Nephron (organoid): ENCODE results near the gene CFAP251.
A peak's percentile ranks its signal among the peaks of the same experiment; 100 is the strongest.

ENCODE experiments used
- H3K27ac Mint-ChIP-seq, 3 experiments: 2 replicates each; pipeline ENCODE4 v1.8.0; 2020; ENCODE audit warnings: mixed read lengths in 3 of 3, mild to moderate bottlenecking in 2 of 3, moderate library complexity in 1 of 3
- H3K27me3 Mint-ChIP-seq: 2 replicates; pipeline ENCODE4 v1.8.0; 2021; ENCODE audit warnings: low read depth, mild to moderate bottlenecking, moderate library complexity, mixed read lengths
- H3K36me3 Mint-ChIP-seq: 2 replicates; pipeline ENCODE4 v1.8.0; 2020; ENCODE audit warnings: low read depth, mixed read lengths
- H3K4me1 Mint-ChIP-seq: 2 replicates; pipeline ENCODE4 v1.8.0; 2020; ENCODE audit warnings: mixed read lengths
- H3K4me3 Mint-ChIP-seq, 3 experiments: 2 replicates each; pipeline ENCODE4 v1.8.0; 2020; ENCODE audit warnings: mild to moderate bottlenecking in 3 of 3, mixed read lengths in 3 of 3, moderate library complexity in 2 of 3
- H3K9me3 Mint-ChIP-seq: 2 replicates; pipeline ENCODE4 v1.8.0; 2020; ENCODE audit warnings: mixed read lengths
- CTCF ChIP-seq, 3 experiments: fragments of 200-600 bp; sonication (generic); IDR thresholded peaks; one replicate each; pipeline ENCODE4 v1.5.0; 2021; ENCODE audit warnings: antibody characterized with exemption in 3 of 3; ENCODE audit not compliant: unreplicated experiment in 3 of 3

Gene CFAP251

GRCh38 chr12:121915841-121916321, 2.5 kb upstream of the CFAP251 start:
- H3K9me3 Mint-ChIP-seq: no peaks in the 10 kb centered on the region
- peaks cover 10% of the 10 kb centered on the region for H3K4me1 Mint-ChIP-seq

GRCh38 chr12:121916719-121917118, 1.7 kb upstream of the CFAP251 start:
- Mint-ChIP-seq H3K4me1 (peaks cover 15% of the 10 kb centered on the region), H3K36me3 (peaks cover 34% of the 10 kb centered on the region), H3K27me3 (no peaks in the 10 kb centered on the region), H3K4me3 (no peak overlapping the region), H3K9me3 (no peaks in the 10 kb centered on the region), H3K27ac (no peak overlapping the region)
- peak; percentile 22 to 36 (median 24) for TF ChIP-seq CTCF (IDR thresholded peaks at IDR 0.05; ENCODE audit: unreplicated experiment in 3 of 3)

More at GRCh38 chr12:121915841-121916321, 2.5 kb upstream of the CFAP251 start:
- Mint-ChIP-seq H3K27ac (no peak overlapping the region), H3K36me3 (peaks cover 35% of the 10 kb centered on the region), H3K4me3 (no peak overlapping the region), H3K27me3 (no peaks in the 10 kb centered on the region)
- TF ChIP-seq CTCF (IDR thresholded peaks at IDR 0.05; ENCODE audit: unreplicated experiment in 3 of 3): no peak

GRCh38 chr12:121918679-121919038, 267 bp downstream of the CFAP251 start:
- TF ChIP-seq CTCF (IDR thresholded peaks at IDR 0.05; ENCODE audit: unreplicated experiment in 3 of 3): no peak
- no peak overlapping the region for H3K27ac Mint-ChIP-seq
- H3K4me1 Mint-ChIP-seq: peaks cover 19% of the 10 kb centered on the region
- H3K36me3 Mint-ChIP-seq: peaks cover 24% of the 10 kb centered on the region
- H3K9me3 Mint-ChIP-seq: no peaks in the 10 kb centered on the region
- peak overlapping the region in 1 of 3 experiments; percentile 17 for H3K4me3 Mint-ChIP-seq
- no peaks in the 10 kb centered on the region for H3K27me3 Mint-ChIP-seq

GRCh38 chr12:121921066-121921465, 2.7 kb downstream of the CFAP251 start:
- Mint-ChIP-seq H3K9me3 (no peaks in the 10 kb centered on the region), H3K4me3 (peak overlapping the region in 1 of 3 experiments; percentile 1), H3K36me3 (peaks cover 19% of the 10 kb centered on the region), H3K27me3 (no peaks in the 10 kb centered on the region), H3K4me1 (peaks cover 34% of the 10 kb centered on the region), H3K27ac (peak overlapping the region; percentile 34 to 72 (median 61))
- no peak for TF ChIP-seq CTCF (IDR thresholded peaks at IDR 0.05; ENCODE audit: unreplicated experiment in 3 of 3)

GRCh38 chr12:121925358-121925695, 6.9 kb downstream of the CFAP251 start:
- peaks cover 34% of the 10 kb centered on the region for H3K4me1 Mint-ChIP-seq
- no peaks in the 10 kb centered on the region for H3K27me3 Mint-ChIP-seq
- TF ChIP-seq CTCF (IDR thresholded peaks at IDR 0.05; ENCODE audit: unreplicated experiment in 3 of 3): no peak
- H3K9me3 Mint-ChIP-seq: no peaks in the 10 kb centered on the region
- peak overlapping the region; percentile 85 to 99 (median 99) for H3K27ac Mint-ChIP-seq
- peaks cover 4% of the 10 kb centered on the region for H3K36me3 Mint-ChIP-seq
- H3K4me3 Mint-ChIP-seq: peak overlapping the region; percentile 62 to 78 (median 65)

- TF ChIP-seq CTCF (IDR thresholded peaks at IDR 0.05; ENCODE audit: unreplicated experiment in 3 of 3): no peak
- peaks cover 4% of the 10 kb centered on the region for H3K36me3 Mint-ChIP-seq
- peak overlapping the region; percentile 44 to 72 (median 71) for H3K27ac Mint-ChIP-seq
- H3K9me3 Mint-ChIP-seq: no peaks in the 10 kb centered on the region
- H3K27me3 Mint-ChIP-seq: no peaks in the 10 kb centered on the region
- H3K4me3 Mint-ChIP-seq: peak overlapping the region in 1 of 3 experiments; percentile 11
- H3K4me1 Mint-ChIP-seq: peaks cover 29% of the 10 kb centered on the region
These were observed 8.7 kb downstream of the CFAP251 start for GRCh38 chr12:121926874-121927706.
